MM.1S (cell line): Measurements from ENCODE around the gene ZNF385D.

Source experiments
- DNase-seq: peaks from one replicate; pipeline ENCODE4 v3.0.0-alpha.2; 2015
- H2AFZ ChIP-seq: fragments of 300-600 bp; sonication (generic); 2 replicates; pipeline ENCODE4 v1.6.0; 2016; ENCODE audit warnings: antibody characterized with exemption, low read length
- H3F3A ChIP-seq: fragments of 300-600 bp; sonication (generic); 2 replicates; pipeline ENCODE4 v1.6.1; 2016; ENCODE audit warnings: mild to moderate bottlenecking, antibody characterized with exemption, low read length, moderate library complexity, mixed read lengths; ENCODE audit not compliant: insufficient read depth
- H3K27ac ChIP-seq: fragments of 300-600 bp; sonication (generic); 2 replicates; pipeline ENCODE4 v1.5.1; 2016; ENCODE audit warnings: mild to moderate bottlenecking, low read length
- H3K27me3 ChIP-seq: fragments of 300-600 bp; sonication (generic); replicated peaks from 2 replicates; pipeline ENCODE4 v1.6.0; 2016; ENCODE audit warnings: low read length; ENCODE audit not compliant: insufficient read depth
- H3K36me3 ChIP-seq: fragments of 300-600 bp; sonication (generic); replicated peaks from 2 replicates; pipeline ENCODE4 v1.6.1; 2016; ENCODE audit warnings: mild to moderate bottlenecking, low read length, mixed read lengths; ENCODE audit not compliant: insufficient read depth
- H3K4me1 ChIP-seq: fragments of 300-600 bp; sonication (generic); 2 replicates; pipeline ENCODE4 v1.6.1; 2016; ENCODE audit warnings: low read length, mixed read lengths
- H3K4me2 ChIP-seq: fragments of 300-600 bp; sonication (generic); 2 replicates; pipeline ENCODE4 v1.6.0; 2016; ENCODE audit warnings: low read depth, low read length
- H3K4me3 ChIP-seq: fragments of 300-600 bp; sonication (generic); 2 replicates; pipeline ENCODE4 v1.5.1; 2016; ENCODE audit warnings: low read length, mixed read lengths
- H3K79me2 ChIP-seq: fragments of 300-600 bp; sonication (generic); 2 replicates; pipeline ENCODE4 v1.6.1; 2016; ENCODE audit warnings: mixed run types, low read length, mixed read lengths
- H3K9ac ChIP-seq: fragments of 300-600 bp; sonication (generic); 2 replicates; pipeline ENCODE4 v1.6.1; 2016; ENCODE audit warnings: low read length, mixed read lengths
- H3K9me2 ChIP-seq: fragments of 300-600 bp; sonication (generic); replicated peaks from 2 replicates; pipeline ENCODE4 v1.6.1; 2016; ENCODE audit warnings: mild to moderate bottlenecking, low read length, mixed read lengths; ENCODE audit not compliant: insufficient read depth
- H3K9me3 ChIP-seq: fragments of 300-600 bp; sonication (generic); replicated peaks from 2 replicates; pipeline ENCODE4 v1.6.1; 2016; ENCODE audit warnings: mild to moderate bottlenecking, low read length, mixed read lengths; ENCODE audit not compliant: insufficient read depth
- H4K20me1 ChIP-seq: fragments of 300-600 bp; sonication (generic); 2 replicates; pipeline ENCODE4 v1.6.1; 2016; ENCODE audit warnings: mild to moderate bottlenecking, low read length, moderate library complexity, mixed read lengths; ENCODE audit not compliant: insufficient read depth
- CTCF ChIP-seq: fragments of 300-600 bp; sonication (generic); IDR thresholded peaks from 2 replicates; pipeline ENCODE4 v1.5.1; 2016; ENCODE audit warnings: antibody characterized with exemption, low read length, mixed read lengths
- EZH2 ChIP-seq: fragments of 300-600 bp; sonication (generic); optimal IDR thresholded peaks from 2 replicates; pipeline ENCODE3; 2017; ENCODE audit warnings: low read depth, mild to moderate bottlenecking, antibody characterized with exemption, low read length, mixed read lengths
- EZH2phosphoT487 ChIP-seq: fragments of 300-600 bp; sonication (generic); IDR thresholded peaks from 2 replicates; pipeline ENCODE4 v1.6.1; 2018; ENCODE audit warnings: antibody characterized with exemption, low read length

ZNF385D gene

GRCh38 chr3:21526461-21526860, 224.5 kb downstream of the ZNF385D start:
- H2AFZ ChIP-seq, result no peak overlapping the region
- no peaks in the 10 kb centered on the region for H3K36me3 ChIP-seq
- H3K4me2 ChIP-seq, result no peak overlapping the region
- TF ChIP-seq EZH2phosphoT487, result no peak
- no peak for TF ChIP-seq CTCF
- TF ChIP-seq EZH2, result no peak
- no peaks in the 10 kb centered on the region for H3K79me2 ChIP-seq
- no peaks in the 10 kb centered on the region for H4K20me1 ChIP-seq
- H3K9me3 ChIP-seq, result no peaks in the 10 kb centered on the region
- H3K9me2 ChIP-seq, result no peaks in the 10 kb centered on the region
- H3K27ac ChIP-seq, result no peak overlapping the region
- DNase-seq, result no peak
- no peaks in the 10 kb centered on the region for H3K27me3 ChIP-seq
- H3K9ac ChIP-seq, result no peak overlapping the region
- H3F3A ChIP-seq, result no peaks in the 10 kb centered on the region
- H3K4me3 ChIP-seq, result no peak overlapping the region
- no peaks in the 10 kb centered on the region for H3K4me1 ChIP-seq

GRCh38 chr3:21524133-21524532, 226.9 kb downstream of the ZNF385D start:
- Histone ChIP-seq H3K9ac (no peak overlapping the region), H3K4me3 (no peak overlapping the region), H3K27ac (no peak overlapping the region), H3K4me2 (no peak overlapping the region), H3K4me1 (no peaks in the 10 kb centered on the region), H3K27me3 (no peaks in the 10 kb centered on the region), H4K20me1 (no peaks in the 10 kb centered on the region), H3K9me3 (no peaks in the 10 kb centered on the region), H3K9me2 (no peaks in the 10 kb centered on the region), H3F3A (no peaks in the 10 kb centered on the region), H2AFZ (no peak overlapping the region), H3K36me3 (no peaks in the 10 kb centered on the region), H3K79me2 (no peaks in the 10 kb centered on the region)
- no peak for TF ChIP-seq EZH2phosphoT487
- no peak for TF ChIP-seq EZH2
- no peak for TF ChIP-seq CTCF
- no peak for DNase-seq

- no peak overlapping the region for H2AFZ ChIP-seq
- H3K9ac ChIP-seq, result no peak overlapping the region
- no peaks in the 10 kb centered on the region for H3K9me2 ChIP-seq
- H3F3A ChIP-seq, result no peaks in the 10 kb centered on the region
- no peaks in the 10 kb centered on the region for H3K79me2 ChIP-seq
- H3K27me3 ChIP-seq, result no peaks in the 10 kb centered on the region
- DNase-seq, result no peak
- TF ChIP-seq EZH2phosphoT487 (no peak), EZH2 (no peak), CTCF (no peak)
- H3K36me3 ChIP-seq, result no peaks in the 10 kb centered on the region
- H4K20me1 ChIP-seq, result no peaks in the 10 kb centered on the region
- no peak overlapping the region for H3K27ac ChIP-seq
- H3K4me1 ChIP-seq, result no peaks in the 10 kb centered on the region
- no peak overlapping the region for H3K4me2 ChIP-seq
- H3K9me3 ChIP-seq, result no peaks in the 10 kb centered on the region
- H3K4me3 ChIP-seq, result no peak overlapping the region
Observed at GRCh38 chr3:21520106-21520963, 230.7 kb downstream of the ZNF385D start.
